Measurements from ENCODE around the gene RDH12.

Gene RDH12

GRCh38 chr14:67749341-67750084 lies 47.8 kb downstream of the RDH12 start:
- DNase-seq (ENCODE audit: low spot score): no peak
- in situ Hi-C loops (cut with MboI; ENCODE audit: low sequenced_read_pairs, unreplicated experiment): no loop called here
- TF ChIP-seq, protein P1, sequence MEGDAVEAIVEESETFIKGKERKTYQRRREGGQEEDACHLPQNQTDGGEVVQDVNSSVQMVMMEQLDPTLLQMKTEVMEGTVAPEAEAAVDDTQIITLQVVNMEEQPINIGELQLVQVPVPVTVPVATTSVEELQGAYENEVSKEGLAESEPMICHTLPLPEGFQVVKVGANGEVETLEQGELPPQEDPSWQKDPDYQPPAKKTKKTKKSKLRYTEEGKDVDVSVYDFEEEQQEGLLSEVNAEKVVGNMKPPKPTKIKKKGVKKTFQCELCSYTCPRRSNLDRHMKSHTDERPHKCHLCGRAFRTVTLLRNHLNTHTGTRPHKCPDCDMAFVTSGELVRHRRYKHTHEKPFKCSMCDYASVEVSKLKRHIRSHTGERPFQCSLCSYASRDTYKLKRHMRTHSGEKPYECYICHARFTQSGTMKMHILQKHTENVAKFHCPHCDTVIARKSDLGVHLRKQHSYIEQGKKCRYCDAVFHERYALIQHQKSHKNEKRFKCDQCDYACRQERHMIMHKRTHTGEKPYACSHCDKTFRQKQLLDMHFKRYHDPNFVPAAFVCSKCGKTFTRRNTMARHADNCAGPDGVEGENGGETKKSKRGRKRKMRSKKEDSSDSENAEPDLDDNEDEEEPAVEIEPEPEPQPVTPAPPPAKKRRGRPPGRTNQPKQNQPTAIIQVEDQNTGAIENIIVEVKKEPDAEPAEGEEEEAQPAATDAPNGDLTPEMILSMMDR (IDR thresholded peaks at IDR 0.05; ENCODE audit: borderline replicate concordance, control extremely low read depth, extremely low read depth, insufficient read depth, missing control alignments): no peak

GRCh38 chr14:67756496-67756895 lies 54.8 kb downstream of the RDH12 start:
- TF ChIP-seq, protein P1 (IDR thresholded peaks at IDR 0.05; ENCODE audit: borderline replicate concordance, control extremely low read depth, extremely low read depth, insufficient read depth, missing control alignments): no peak
- no peak for DNase-seq (ENCODE audit: low spot score)
- in situ Hi-C loops (cut with MboI; ENCODE audit: low sequenced_read_pairs, unreplicated experiment): no loop called here

DNA sequence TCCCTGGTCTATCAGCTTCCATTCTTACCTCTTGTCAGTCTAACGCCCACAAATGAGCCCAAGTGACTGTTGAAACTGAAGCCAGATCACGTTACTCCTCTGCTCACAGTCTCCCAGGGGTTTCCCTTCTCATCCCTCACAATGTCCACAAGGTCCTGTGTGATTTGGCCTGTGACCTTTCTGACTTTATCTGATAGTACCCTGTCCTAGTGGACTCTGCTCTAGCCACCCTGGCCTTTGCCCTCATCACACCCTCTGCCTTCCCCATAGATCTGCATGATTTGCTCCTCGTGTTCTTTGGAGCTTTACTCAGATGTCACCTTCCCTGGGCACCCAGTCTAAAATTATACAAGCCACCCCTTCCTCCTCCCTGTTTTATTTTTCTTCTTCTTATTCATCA lies 55.5 kb downstream of the RDH12 start:
- TF ChIP-seq, protein P1 (IDR thresholded peaks at IDR 0.05; ENCODE audit: borderline replicate concordance, control extremely low read depth, extremely low read depth, insufficient read depth, missing control alignments): no peak
- DNase-seq (ENCODE audit: low spot score): no peak
- in situ Hi-C loops (cut with MboI; ENCODE audit: low sequenced_read_pairs, unreplicated experiment): no loop called here

GRCh38 chr14:67759916-67760315 lies 58.2 kb downstream of the RDH12 start:
- in situ Hi-C loops (cut with MboI; ENCODE audit: low sequenced_read_pairs, unreplicated experiment): no loop called here
- no peak for DNase-seq (ENCODE audit: low spot score)
- TF ChIP-seq, protein P1 (IDR thresholded peaks at IDR 0.05; ENCODE audit: borderline replicate concordance, control extremely low read depth, extremely low read depth, insufficient read depth, missing control alignments): no peak

- TF ChIP-seq, protein P1 (IDR thresholded peaks at IDR 0.05; ENCODE audit: borderline replicate concordance, control extremely low read depth, extremely low read depth, insufficient read depth, missing control alignments): no peak
- DNase-seq (ENCODE audit: low spot score): no peak
Observed at GRCh38 chr14:67762051-67762450, 60.4 kb downstream of the RDH12 start.

DNA sequence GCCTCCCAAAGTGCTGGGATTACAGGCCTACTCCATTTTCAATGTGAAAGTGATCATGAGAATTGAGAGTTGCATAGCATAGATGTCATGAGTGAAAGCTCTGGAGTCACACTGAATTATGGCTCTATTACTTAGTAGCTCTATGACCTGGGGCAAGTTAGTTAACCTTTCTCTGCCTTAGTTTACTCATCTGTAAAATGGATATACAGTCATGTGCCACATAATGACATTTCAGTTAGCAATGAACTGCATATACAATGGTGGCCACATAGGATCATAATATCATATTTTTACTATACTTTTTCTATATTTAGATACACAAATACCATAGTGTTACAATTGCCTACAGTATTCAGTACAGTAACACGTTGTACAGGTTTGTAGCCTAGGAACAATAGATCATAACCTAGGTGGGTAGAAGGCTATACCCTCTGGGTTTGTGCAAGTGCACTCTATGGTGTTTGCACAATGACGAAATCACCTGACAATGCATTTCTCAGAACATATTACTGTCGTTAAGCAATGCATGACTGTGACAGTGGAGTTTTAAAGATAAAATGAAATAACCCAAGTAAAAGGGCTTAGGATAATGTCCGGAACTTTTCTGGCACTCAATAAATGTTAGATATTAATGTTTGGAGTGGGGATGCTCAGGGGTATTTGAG lies 61.6 kb downstream of the RDH12 start:
- no peak for DNase-seq (ENCODE audit: low spot score)
- TF ChIP-seq, protein P1 (IDR thresholded peaks at IDR 0.05; ENCODE audit: borderline replicate concordance, control extremely low read depth, extremely low read depth, insufficient read depth, missing control alignments): no peak
- in situ Hi-C loops (cut with MboI; ENCODE audit: low sequenced_read_pairs, unreplicated experiment): no loop called here

More at GRCh38 chr14:67762051-67762450, 60.4 kb downstream of the RDH12 start:
- in situ Hi-C loops (cut with MboI; ENCODE audit: low sequenced_read_pairs, unreplicated experiment): no loop called here
